Stimulated activated CD8-positive, alpha-beta memory T cell treated with anti-CD3 and anti-CD28 coated beads, Interleukin-12 subunit alpha, Interleukin-12 subunit beta, amount 100 ng/mL, for 4 hours (primary cell): Measurements from ENCODE around the gene TYW5.

ENCODE experiments used
- DNase-seq: peaks from one replicate; pipeline ENCODE4 v3.0.0-alpha.2; 2020; ENCODE audit warnings: low read depth

The TYW5 gene

GRCh38 chr2:199975273-199975895 lies 20.1 kb upstream of the TYW5 start:
- DNase-seq: no peak

DNA sequence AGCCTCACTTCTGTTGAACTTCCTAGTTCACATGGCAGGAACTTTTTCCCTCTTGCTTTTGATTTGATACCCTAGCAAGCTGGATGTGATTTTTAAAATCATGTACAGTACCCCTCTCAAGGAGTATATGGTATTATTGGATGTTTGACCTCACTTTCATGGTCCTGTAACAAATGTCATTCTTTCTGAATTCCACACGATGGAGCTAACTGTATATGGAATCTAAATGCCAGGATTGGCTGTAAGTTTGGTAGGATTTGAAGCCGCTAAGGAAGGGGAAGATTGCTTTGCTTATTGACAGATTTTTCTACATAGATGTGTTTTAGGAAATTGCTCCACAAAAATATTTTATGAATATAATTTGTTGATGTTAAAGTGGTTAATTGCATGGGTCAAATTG lies 18.4 kb upstream of the TYW5 start:
- DNase-seq: no peak

GRCh38 chr2:199972088-199972626 lies 16.9 kb upstream of the TYW5 start:
- no peak for DNase-seq

DNA sequence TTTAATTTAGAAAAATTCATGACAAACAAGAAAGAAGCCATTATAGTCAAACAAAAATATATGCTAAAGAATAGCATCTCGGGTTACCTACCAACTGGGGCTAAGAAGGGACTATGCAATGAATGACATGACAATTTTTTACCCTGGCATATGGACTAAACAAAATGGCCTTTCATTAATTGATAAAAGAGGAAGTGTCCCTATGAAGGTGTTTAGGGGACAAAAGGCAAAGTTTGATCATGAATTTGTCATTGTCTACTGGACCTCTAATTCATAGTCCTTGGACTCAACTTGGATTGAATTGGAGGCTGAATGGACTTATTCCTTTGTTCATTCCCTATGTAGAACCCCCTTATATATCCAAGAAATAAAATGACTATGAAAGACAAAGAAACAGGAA lies 12.8 kb upstream of the TYW5 start:
- DNase-seq: no peak

GRCh38 chr2:199966976-199967375 lies 11.7 kb upstream of the TYW5 start:
- no peak for DNase-seq

- no peak for DNase-seq
These were observed 11.1 kb upstream of the TYW5 start for GRCh38 chr2:199966405-199966804.

GRCh38 chr2:199962203-199962602 lies 6.9 kb upstream of the TYW5 start:
- no peak for DNase-seq

DNA sequence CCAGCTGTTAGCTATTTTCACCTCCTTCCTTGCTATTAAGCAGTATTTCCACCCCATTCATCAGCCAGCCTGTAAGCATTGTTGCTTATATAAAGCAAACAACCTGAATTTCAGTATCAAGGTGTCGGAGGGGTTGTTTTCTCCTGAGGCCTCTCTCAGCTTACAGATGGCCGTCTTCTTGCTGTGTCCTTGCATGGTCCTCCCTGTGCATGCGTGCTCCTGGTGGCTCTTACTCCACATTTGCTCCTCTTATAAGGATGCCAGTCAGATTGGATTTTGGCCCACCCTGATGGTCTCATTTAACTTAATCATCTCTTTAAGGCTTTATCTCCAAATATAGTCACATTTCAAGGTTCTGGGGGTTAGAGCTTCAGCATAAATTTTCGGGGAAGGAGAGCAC lies 2.7 kb upstream of the TYW5 start:
- no peak for DNase-seq

DNA sequence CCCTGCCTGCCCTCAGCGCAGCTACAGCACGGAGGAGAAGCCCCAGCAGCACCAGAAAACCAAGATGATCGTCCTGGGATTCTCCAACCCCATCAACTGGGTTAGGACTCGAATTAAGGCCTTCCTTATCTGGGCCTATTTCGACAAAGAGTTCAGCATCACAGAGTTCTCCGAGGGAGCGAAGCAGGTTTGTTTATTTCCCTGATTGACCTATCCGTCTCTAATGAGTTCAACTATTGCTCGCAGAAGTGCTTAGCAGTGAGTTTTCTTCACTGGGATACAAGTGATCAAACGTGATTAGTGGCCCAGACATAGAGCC lies 730 bp upstream of the TYW5 start:
- no peak for DNase-seq

DNA sequence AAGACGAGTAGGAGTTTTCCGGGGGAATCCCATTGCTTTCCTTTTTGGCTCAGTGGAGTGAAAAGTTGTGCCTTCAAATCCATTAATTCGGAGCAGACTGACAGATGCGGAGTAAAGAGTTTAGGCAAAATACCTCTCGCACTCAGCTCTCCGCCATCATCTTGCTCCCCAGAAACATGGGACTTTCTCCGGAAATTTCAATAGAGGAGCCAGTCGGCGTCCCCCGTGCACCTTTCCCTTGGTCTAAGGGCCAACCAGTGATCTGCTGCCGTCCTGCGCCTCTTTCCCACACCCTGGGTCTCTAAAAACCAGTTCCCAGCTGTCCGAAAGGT lies 318 bp downstream of the TYW5 start:
- DNase-seq: no peak

- no peak for DNase-seq
These were observed 4.3 kb downstream of the TYW5 start for GRCh38 chr2:199951023-199951422.

DNA sequence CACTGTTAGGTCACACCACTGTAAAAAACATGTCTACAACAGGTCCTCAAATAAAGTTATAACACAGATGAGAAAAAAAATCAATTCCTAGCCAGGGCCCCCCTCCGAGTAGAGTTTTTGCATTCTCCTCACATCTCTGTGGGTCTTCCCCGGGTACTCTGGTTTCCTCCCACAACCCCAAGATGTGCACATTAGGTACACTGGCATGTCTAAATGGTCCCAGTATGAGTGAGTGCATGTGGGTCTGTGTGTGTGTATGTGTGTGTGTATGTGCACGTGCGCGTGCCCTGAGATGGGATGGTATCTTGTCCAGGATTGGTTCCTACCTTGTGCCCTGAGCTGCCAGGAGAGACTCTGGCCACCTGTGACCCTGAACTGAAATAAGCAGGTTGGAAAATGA lies 4.9 kb downstream of the TYW5 start:
- DNase-seq: no peak

DNA sequence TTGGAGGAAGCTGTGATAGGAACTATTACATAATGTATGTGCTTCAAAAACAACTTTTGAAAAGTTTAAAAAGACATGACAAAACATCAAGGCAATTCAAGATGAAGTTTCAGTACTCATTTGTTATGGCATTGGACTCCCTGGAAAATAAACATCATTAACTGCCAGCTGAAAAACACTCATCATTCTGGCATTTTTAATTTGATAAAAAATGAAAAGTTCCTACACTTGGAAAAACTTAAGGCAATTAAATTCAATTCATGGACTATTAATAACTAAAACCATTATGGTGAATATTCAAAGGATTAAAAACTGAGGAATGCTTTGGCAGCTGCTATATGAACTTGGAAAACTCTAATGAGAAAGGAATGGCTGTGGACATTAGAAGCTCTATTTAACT lies 8.5 kb downstream of the TYW5 start:
- no peak for DNase-seq

- DNase-seq: no peak
These were observed 9.1 kb downstream of the TYW5 start for GRCh38 chr2:199946196-199946595.

DNA sequence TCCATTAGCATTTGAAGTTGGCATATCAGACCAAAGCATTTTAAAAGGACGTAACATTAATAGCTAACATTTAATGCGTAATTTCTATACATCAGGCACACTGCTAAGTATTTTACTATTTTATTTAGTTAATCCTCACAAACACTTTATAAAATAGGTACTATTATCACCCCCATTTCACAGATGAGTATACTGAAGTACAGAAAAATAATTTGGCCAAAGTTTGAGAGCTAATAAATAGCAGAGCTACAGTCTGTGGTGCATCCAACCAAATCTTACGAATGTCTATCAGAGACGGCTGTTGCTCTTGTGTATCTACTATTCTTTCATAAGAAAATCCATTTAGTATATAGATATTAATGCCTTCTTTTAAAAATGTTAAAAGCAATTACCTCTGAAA lies 11.9 kb downstream of the TYW5 start:
- no peak for DNase-seq

DNA sequence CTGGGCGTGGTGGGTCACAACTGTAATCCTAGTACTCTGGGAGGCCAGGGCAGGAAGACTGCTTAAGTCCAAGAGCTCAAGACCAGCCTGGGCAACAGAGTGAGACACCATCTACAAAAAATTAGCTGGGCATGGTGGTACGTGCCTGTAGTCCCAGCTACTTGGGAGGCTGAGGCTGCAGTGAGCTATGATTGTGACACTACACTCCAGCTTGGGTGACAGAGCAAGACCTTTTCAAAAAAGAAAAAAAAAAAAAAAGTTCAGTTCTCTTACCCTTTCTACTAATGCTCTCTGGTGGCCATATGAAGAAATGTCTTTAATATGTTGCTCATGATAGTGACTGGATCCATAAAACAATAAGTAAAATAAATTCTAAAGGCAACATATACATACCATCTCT lies 14.9 kb downstream of the TYW5 start:
- DNase-seq: no peak

DNA sequence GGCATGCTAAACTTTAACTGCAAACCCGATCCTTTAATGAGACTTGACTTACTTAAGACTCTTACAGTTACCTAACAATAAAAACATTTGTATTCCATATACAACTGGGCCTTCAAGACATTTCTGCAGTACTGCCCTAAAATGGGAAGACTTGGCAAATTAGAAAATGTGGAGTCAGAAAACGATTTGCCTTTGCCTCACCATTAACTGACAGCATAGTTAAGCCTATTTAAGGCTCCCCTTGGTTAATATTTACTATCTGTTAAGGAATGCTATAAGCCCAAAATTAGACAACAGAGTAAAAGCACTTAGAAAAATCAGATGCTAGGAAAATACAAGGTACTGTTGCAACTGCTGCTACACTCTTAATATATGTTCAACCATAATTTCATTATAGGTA lies 18.7 kb downstream of the TYW5 start:
- DNase-seq: no peak

DNA sequence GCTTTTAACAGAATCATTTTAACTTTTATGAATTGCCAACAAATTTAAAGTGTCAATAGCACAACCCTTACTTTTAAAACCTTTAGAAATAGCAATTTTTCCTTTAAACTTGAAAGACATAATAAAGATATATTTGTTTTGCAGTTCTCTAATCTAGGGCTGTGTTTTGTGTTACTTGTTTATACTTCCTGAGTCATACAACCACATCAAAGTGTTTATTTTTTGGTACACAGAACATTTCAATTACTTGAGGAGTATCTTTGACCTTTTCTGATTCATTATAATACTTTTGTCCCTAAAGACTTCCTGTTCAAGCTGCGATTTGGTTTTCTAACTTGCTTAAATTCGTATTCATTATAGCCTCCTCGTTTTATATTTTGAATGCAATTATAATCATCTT lies 21.8 kb downstream of the TYW5 start:
- no peak for DNase-seq

DNA sequence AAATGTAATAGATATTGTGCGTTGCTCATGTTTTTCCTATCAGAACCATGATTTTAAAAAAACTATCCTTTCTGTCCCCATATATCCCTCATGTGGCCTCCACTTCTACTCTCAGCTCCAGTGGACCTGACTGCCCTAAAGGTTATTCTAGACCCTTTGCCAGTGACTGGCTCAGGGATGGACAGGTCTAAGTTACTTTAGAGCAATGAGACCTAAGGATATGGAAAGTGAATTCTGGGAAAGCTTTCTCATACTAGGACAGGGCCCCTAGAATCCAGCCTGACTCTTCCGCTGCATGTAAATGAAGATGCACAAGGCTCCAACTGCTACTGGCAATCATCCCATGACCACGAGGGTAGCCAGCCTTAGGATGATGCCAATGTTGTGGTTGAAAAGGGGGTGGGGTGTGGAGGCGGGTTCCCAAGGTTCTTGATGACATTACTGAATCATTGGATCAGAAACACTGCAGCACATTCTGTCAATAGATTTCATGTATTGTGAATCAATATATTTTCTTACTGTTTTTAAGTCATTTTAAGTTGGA lies 22.9 kb downstream of the TYW5 start:
- no peak for DNase-seq

GRCh38 chr2:199929262-199929661 lies 26.0 kb downstream of the TYW5 start:
- no peak for DNase-seq

- DNase-seq: no peak
These were observed 26.7 kb downstream of the TYW5 start for GRCh38 chr2:199928626-199929025.

GRCh38 chr2:199928226-199928625 lies 27.1 kb downstream of the TYW5 start:
- no peak for DNase-seq

GRCh38 chr2:199926806-199927205 lies 28.5 kb downstream of the TYW5 start:
- DNase-seq: no peak

GRCh38 chr2:199923924-199924323 lies 31.4 kb downstream of the TYW5 start:
- no peak for DNase-seq

GRCh38 chr2:199922856-199923255 lies 32.4 kb downstream of the TYW5 start:
- no peak for DNase-seq
